Mesenchymal stem cell (in vitro differentiated cells and primary cell): ENCODE results near the gene SAP25.
A peak's percentile ranks its signal among the peaks of the same experiment; 100 is the strongest.

ENCODE experiments used
- DNase-seq: peaks from one replicate; pipeline ENCODE4 v3.0.0-alpha.2; 2013
- H2AFZ ChIP-seq: one replicate; pipeline ENCODE4 v1.6.1; 2013; ENCODE audit warnings: low read depth, mild to moderate bottlenecking, control low read depth, inconsistent platforms, low read length, moderate library complexity
- H2AK5ac ChIP-seq: 2 replicates; pipeline ENCODE4 v1.6.1; 2013; ENCODE audit warnings: low read length, moderate library complexity, mild to moderate bottlenecking, inconsistent platforms; ENCODE audit not compliant: severe bottlenecking
- H2BK120ac ChIP-seq: one replicate; pipeline ENCODE4 v1.6.1; 2013; ENCODE audit warnings: low read depth, mild to moderate bottlenecking, inconsistent platforms, low read length, moderate library complexity
- H2BK12ac ChIP-seq, 2 experiments: one replicate each; pipeline ENCODE4 v1.6.1; 2013; ENCODE audit warnings: inconsistent platforms in 2 of 2, low read length in 2 of 2, mild to moderate bottlenecking in 2 of 2, moderate library complexity in 2 of 2, control low read depth in 1 of 2
- H2BK15ac ChIP-seq: one replicate; pipeline ENCODE4 v1.6.1; 2013; ENCODE audit warnings: mild to moderate bottlenecking, low read depth, inconsistent platforms; ENCODE audit not compliant: poor library complexity, severe bottlenecking
- H2BK5ac ChIP-seq: 2 replicates; pipeline ENCODE4 v1.6.1; 2013; ENCODE audit warnings: low read depth, mild to moderate bottlenecking, low read length, control low read depth, inconsistent platforms; ENCODE audit not compliant: poor library complexity, severe bottlenecking
- H3K14ac ChIP-seq, 2 experiments: one replicate each; pipeline ENCODE4 v1.6.1; 2013; ENCODE audit warnings: inconsistent platforms in 2 of 2, low read length in 2 of 2, control low read depth in 1 of 2, mild to moderate bottlenecking in 1 of 2, moderate library complexity in 1 of 2
- H3K18ac ChIP-seq, 2 experiments: one replicate each; pipeline ENCODE4 v1.6.1; 2013; ENCODE audit warnings: inconsistent platforms in 2 of 2, low read length in 2 of 2, control low read depth in 1 of 2, low read depth in 1 of 2, mild to moderate bottlenecking in 1 of 2
- H3K23ac ChIP-seq, 2 experiments: one replicate each; pipeline ENCODE4 v1.6.1; 2013; ENCODE audit warnings: inconsistent platforms in 2 of 2, low read length in 2 of 2, mild to moderate bottlenecking in 2 of 2, moderate library complexity in 2 of 2, control low read depth in 1 of 2
- H3K27ac ChIP-seq: 2 replicates; pipeline ENCODE4 v1.5.1; 2013; ENCODE audit warnings: mild to moderate bottlenecking, moderate library complexity, low read length, control low read depth, inconsistent platforms; ENCODE audit not compliant: poor library complexity, severe bottlenecking
- H3K27me3 ChIP-seq, 2 experiments: 2 replicates each; pipeline versions ENCODE4 v1.6.1 to v1.7.0; 2013; ENCODE audit warnings: low read length in 2 of 2, mild to moderate bottlenecking in 2 of 2, moderate library complexity in 2 of 2, control low read depth in 1 of 2, inconsistent platforms in 1 of 2; ENCODE audit not compliant: control insufficient read depth in 1 of 2, insufficient read depth in 1 of 2
- H3K36me3 ChIP-seq, 2 experiments: 2 replicates each; pipeline versions ENCODE4 v1.6.1 to v1.7.0; 2013; ENCODE audit warnings: low read length in 2 of 2, control low read depth in 1 of 2, inconsistent platforms in 1 of 2, low read depth in 1 of 2, mild to moderate bottlenecking in 1 of 2; ENCODE audit not compliant: insufficient read depth in 2 of 2, control insufficient read depth in 1 of 2
- H3K4ac ChIP-seq, 2 experiments: one replicate each; pipeline ENCODE4 v1.6.1; 2013; ENCODE audit warnings: inconsistent platforms in 2 of 2, low read length in 2 of 2, mild to moderate bottlenecking in 2 of 2, moderate library complexity in 2 of 2, control low read depth in 1 of 2, low read depth in 1 of 2
- H3K4me1 ChIP-seq: 2 replicates; pipeline ENCODE4 v1.6.1; 2013; ENCODE audit warnings: low read depth, low read length, control low read depth; ENCODE audit not compliant: control insufficient read depth, insufficient read depth
- H3K4me2 ChIP-seq: 2 replicates; pipeline ENCODE4 v1.6.1; 2013; ENCODE audit warnings: low read length, mild to moderate bottlenecking, inconsistent platforms; ENCODE audit not compliant: poor library complexity, severe bottlenecking
- H3K4me3 ChIP-seq, 2 experiments: 2 replicates each; pipeline versions ENCODE4 v1.5.1 to v1.7.0; 2013; ENCODE audit warnings: low read length in 2 of 2, mild to moderate bottlenecking in 2 of 2, control low read depth in 1 of 2, low read depth in 1 of 2; ENCODE audit not compliant: insufficient read depth in 1 of 2
- H3K79me1 ChIP-seq: replicated peaks from 2 replicates; pipeline ENCODE4 v1.6.1; 2013; ENCODE audit warnings: mild to moderate bottlenecking, control low read depth, low read length, inconsistent platforms; ENCODE audit not compliant: poor library complexity, severe bottlenecking
- H3K9ac ChIP-seq: 2 replicates; pipeline ENCODE4 v1.7.0; 2013; ENCODE audit warnings: mild to moderate bottlenecking, low read length, moderate library complexity
- H3K9me3 ChIP-seq: 2 replicates; pipeline ENCODE4 v1.7.0; 2013; ENCODE audit warnings: mild to moderate bottlenecking, low read length; ENCODE audit not compliant: control insufficient read depth
- H4K8ac ChIP-seq: one replicate; pipeline ENCODE4 v1.6.1; 2013; ENCODE audit warnings: inconsistent platforms, mild to moderate bottlenecking, low read length, moderate library complexity
- H4K91ac ChIP-seq: one replicate; pipeline ENCODE4 v1.6.1; 2013; ENCODE audit warnings: mild to moderate bottlenecking, low read length, inconsistent platforms
- WGBS: methylation state at CpG from one replicate; pipeline ENCODE4 v1.1.7; 2013; ENCODE audit warnings: mixed read lengths; 5-methylcytosine and 5-hydroxymethylcytosine counted together

SAP25 gene

GRCh38 chr7:100575746-100576383 is 2.2 kb upstream of the SAP25 start:
- Histone ChIP-seq H3K4ac (no peak overlapping the region), H3K27me3 (peaks cover 6 to 13% of the 10 kb centered on the region in 2 experiments), H2BK120ac (no peak overlapping the region), H3K9me3 (no peaks in the 10 kb centered on the region), H2BK15ac (no peak overlapping the region), H3K14ac (no peak overlapping the region), H4K8ac (no peak overlapping the region), H3K23ac (no peak overlapping the region), H3K27ac (no peak overlapping the region), H3K4me2 (no peak overlapping the region), H3K36me3 (peaks cover 52 to 85% of the 10 kb centered on the region in 2 experiments), H3K18ac (no peak overlapping the region), H3K4me3 (no peak overlapping the region), H2BK5ac (no peak overlapping the region), H2BK12ac (no peak overlapping the region), H2AFZ (no peak overlapping the region), H3K9ac (no peak overlapping the region), H3K4me1 (peaks cover 24% of the 10 kb centered on the region), H2AK5ac (no peak overlapping the region), H4K91ac (peak overlapping the region; percentile 35), H3K79me1 (peaks cover 34% of the 10 kb centered on the region)
- WGBS = 97% methylated on average over 17 of the region's 17 CpGs
- no peak for DNase-seq

- Histone ChIP-seq H3K27ac (no peak overlapping the region), H4K8ac (no peak overlapping the region), H2BK5ac (no peak overlapping the region), H2BK15ac (peak overlapping the region; percentile 15), H3K9me3 (no peaks in the 10 kb centered on the region), H3K4ac (no peak overlapping the region), H3K4me1 (peaks cover 28% of the 10 kb centered on the region), H3K4me3 (no peak overlapping the region), H2AK5ac (no peak overlapping the region), H3K9ac (no peak overlapping the region), H2BK12ac (no peak overlapping the region), H3K14ac (peak overlapping the region in 1 of 2 experiments; percentile 26), H3K18ac (no peak overlapping the region), H3K4me2 (no peak overlapping the region), H3K23ac (no peak overlapping the region), H3K27me3 (peaks cover 7 to 15% of the 10 kb centered on the region in 2 experiments), H2AFZ (no peak overlapping the region), H4K91ac (peak overlapping the region; percentile 2), H3K36me3 (peaks cover 46 to 79% of the 10 kb centered on the region in 2 experiments), H2BK120ac (no peak overlapping the region), H3K79me1 (peaks cover 34% of the 10 kb centered on the region)
- 88% methylated on average over 13 of the region's 14 CpGs for WGBS
- no peak for DNase-seq
These were observed 1.5 kb upstream of the SAP25 start for GRCh38 chr7:100575206-100575631.

DNA sequence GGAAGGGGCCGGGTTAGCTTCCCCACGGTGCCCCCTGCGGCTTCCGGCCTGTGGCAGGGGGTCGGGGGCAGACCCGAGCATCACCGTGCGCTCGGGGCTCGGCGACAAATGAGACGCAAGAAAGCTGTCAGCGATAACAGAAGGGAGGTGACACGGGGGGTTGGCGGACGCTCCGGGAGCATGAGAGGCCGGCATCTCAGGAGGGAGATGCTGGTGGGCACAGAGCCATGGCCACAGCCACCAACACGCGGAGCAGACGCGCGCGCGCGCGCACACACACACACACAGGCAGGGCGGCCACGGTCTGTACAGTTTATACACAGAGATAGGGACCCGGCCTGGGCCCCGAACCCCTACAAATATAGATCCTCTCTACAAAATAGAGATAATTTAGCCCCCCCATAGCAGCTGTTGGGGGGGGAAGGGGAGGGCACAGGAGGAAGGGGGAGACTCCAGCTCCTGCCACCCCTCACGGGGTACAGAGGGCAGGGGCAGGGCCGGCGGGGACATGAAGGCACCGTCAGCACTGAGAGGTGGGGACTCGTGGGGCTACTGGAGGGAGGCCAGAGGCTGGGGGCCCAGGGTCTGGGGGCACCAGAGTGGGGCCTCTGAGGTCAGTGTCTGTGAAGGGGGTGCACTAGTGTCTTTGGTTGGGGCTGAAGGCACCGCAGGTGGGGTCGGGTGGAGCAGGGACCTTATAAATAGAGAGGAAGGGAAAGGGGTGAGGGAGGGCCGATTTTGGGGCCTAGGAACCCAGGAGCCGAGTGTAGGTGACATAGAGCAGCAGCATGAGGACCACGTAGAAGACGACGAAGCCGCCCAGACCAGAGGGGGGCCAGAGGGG is 884 bp upstream of the SAP25 start:
- Histone ChIP-seq H3K4me3 (no peak overlapping the region), H3K23ac (no peak overlapping the region), H3K4me1 (peaks cover 34% of the 10 kb centered on the region), H3K36me3 (peaks cover 39 to 72% of the 10 kb centered on the region in 2 experiments), H3K4me2 (no peak overlapping the region), H4K91ac (peak overlapping the region; percentile 2), H3K27ac (no peak overlapping the region), H3K9me3 (no peaks in the 10 kb centered on the region), H2AK5ac (no peak overlapping the region), H2BK120ac (no peak overlapping the region), H4K8ac (no peak overlapping the region), H3K79me1 (peaks cover 27% of the 10 kb centered on the region), H2BK15ac (peak overlapping the region; percentile 15), H3K14ac (no peak overlapping the region), H2BK5ac (no peak overlapping the region), H2AFZ (no peak overlapping the region), H2BK12ac (no peak overlapping the region), H3K27me3 (peaks cover 7 to 17% of the 10 kb centered on the region in 2 experiments), H3K18ac (no peak overlapping the region), H3K9ac (no peak overlapping the region), H3K4ac (no peak overlapping the region)
- DNase-seq = no peak
- WGBS = 96% methylated on average over 33 of the region's 44 CpGs

- Histone ChIP-seq H2AK5ac (no peak overlapping the region), H4K8ac (no peak overlapping the region), H3K4me2 (no peak overlapping the region), H3K27me3 (peaks cover 7 to 17% of the 10 kb centered on the region in 2 experiments), H3K4ac (no peak overlapping the region), H3K27ac (no peak overlapping the region), H2BK12ac (no peak overlapping the region), H2BK15ac (no peak overlapping the region), H2BK5ac (no peak overlapping the region), H3K14ac (no peak overlapping the region), H3K23ac (no peak overlapping the region), H2BK120ac (no peak overlapping the region), H4K91ac (peak overlapping the region; percentile 52), H3K79me1 (peaks cover 16% of the 10 kb centered on the region), H3K4me1 (peaks cover 38% of the 10 kb centered on the region), H3K9ac (no peak overlapping the region), H3K4me3 (no peak overlapping the region), H3K36me3 (peaks cover 27 to 58% of the 10 kb centered on the region in 2 experiments), H3K9me3 (no peaks in the 10 kb centered on the region), H3K18ac (no peak overlapping the region), H2AFZ (no peak overlapping the region)
- DNase-seq = no peak
- 97% methylated on average over 30 of the region's 30 CpGs for WGBS
These were observed 588 bp downstream of the SAP25 start for GRCh38 chr7:100572949-100573675.
